Heart left ventricle (tissue), 16 donors: ENCODE data around the gene KRT26. TPM values are rescaled to one million over a fixed set of nuclear protein-coding genes. Genes with fewer than 3 reads are reported as not detected.

ENCODE experiments used
- ATAC-seq, 4 donors: fragments of 200-7000 bp; cut with Tn5 transposase; one replicate each; pipeline ENCODE4 v1.9.1; 2020 to 2022; ENCODE audit warnings: moderate library complexity in 4 of 4, mild to moderate bottlenecking in 3 of 4, moderate number of reproducible peaks in 1 of 4
- DNase-seq, 5 donors: peaks; one replicate each; pipeline ENCODE4 v3.0.0-alpha.2; 2020
- H3K27ac ChIP-seq, 12 donors: fragments of 200-600 bp; sonication (generic) in 4 of 12; one replicate each; pipeline versions ENCODE4 v1.5.0 to v1.8.0; 2016 to 2022; ENCODE audit warnings: mild to moderate bottlenecking in 2 of 12
- H3K27me3 ChIP-seq, 9 donors: fragments of 200-600 bp; sonication (generic) in 2 of 9; one replicate each; pipeline versions ENCODE4 v1.5.1 to v1.8.0; 2016 to 2022; ENCODE audit warnings: mild to moderate bottlenecking in 3 of 9
- H3K36me3 ChIP-seq, 9 donors: fragments of 200-600 bp; sonication (generic) in 2 of 9; one replicate each; pipeline versions ENCODE4 v1.5.0 to v1.8.0; 2018 to 2022; ENCODE audit warnings: mild to moderate bottlenecking in 2 of 9
- H3K4me1 ChIP-seq, 12 donors: fragments of 200-600 bp; sonication (generic) in 4 of 12; one replicate each; pipeline versions ENCODE4 v1.5.0 to v1.8.0; 2016 to 2022; ENCODE audit warnings: mild to moderate bottlenecking in 3 of 12
- H3K4me3 ChIP-seq, 12 donors: fragments of 200-600 bp; sonication (generic) in 4 of 12; one replicate each; pipeline versions ENCODE4 v1.5.0 to v1.8.0; 2017 to 2022; ENCODE audit warnings: mild to moderate bottlenecking in 9 of 12, moderate library complexity in 4 of 12
- H3K9me3 ChIP-seq, 12 donors: fragments of 200-600 bp; sonication (generic) in 4 of 12; one replicate each; pipeline versions ENCODE4 v1.5.0 to v1.8.0; 2016 to 2022; ENCODE audit warnings: mild to moderate bottlenecking in 1 of 12
- POLR2A ChIP-seq, 2 donors: fragments of 450-650 bp; IDR thresholded peaks; one replicate each; pipeline ENCODE4 v1.6.1; 2017; ENCODE audit warnings: antibody characterized with exemption in 2 of 2, mild to moderate bottlenecking in 2 of 2, moderate library complexity in 2 of 2
- WGBS, 4 donors: extraction: QIAGEN DNeasy Blood & Tissue Kit in 2 of 4; methylation state at CpG; one replicate each; pipeline versions ENCODE4 v1.1.5 to v1.1.7; 2013 to 2018; 5-methylcytosine and 5-hydroxymethylcytosine counted together
- intact Hi-C, 10 donors: fragments of 100-400 bp; cut with DNase I; formaldehyde crosslinking; loops; one replicate each; pipeline versions ENCODE4 v1.11.1 to v1.14.2; 2022
- polyA plus RNA-seq, 2 donors: library from polyadenylated mRNA; stranded (reverse); fragments of 200-250 nt; gene quantifications; one replicate each; pipeline ENCODE4 v1.2.3, GENCODE V29; 2013
- total RNA-seq, 9 donors: library from RNA; depleted of rRNA in 2 of 9; stranded (reverse); fragments of >200 nt in 2 of 9; fragmentation: NEBNext Ultra II Directional in 3 of 9; extraction: Animal tissue kit (Norgen Biotek cat#: 25700) in 3 of 9; gene quantifications; one replicate each; pipeline versions ENCODE4 v1.1.0 to v1.2.4, GENCODE V29; 2016 to 2023
- TF ChIP-seq, protein P1 (sequence below), 12 donors: fragments of 200-600 bp; sonication (generic) in 4 of 12; IDR thresholded peaks; one replicate each; pipeline versions ENCODE4 v1.5.0 to v1.8.0; 2018 to 2022; ENCODE audit warnings: antibody characterized with exemption in 12 of 12, mild to moderate bottlenecking in 5 of 12
- donor health status: ischemic (EF 13 %, LVEDD 7.1; RV severe dilation, severe dysfunction).
- donor health status: healthy with polysubstance abuse.
- donor health status: DM: no; HTN: yes; CAD: no.
- donor health status: DM: no; HTN: no; CAD: no.
- donor health status: ischemic (EF 25% LVEDD 6.9; RV normal size, moderate dysfunction).
- donor health status: ischemic (EF 25% LVEDD 5.7; RV mildly dilated, moderate dysfunction).
- donor health status: healthy.
- donor health status: DM: yes; HTN: yes; CAD: no.
- donor health status: ischemic (EF 35%, LVEDD 5.7; RV mildly dilated, moderate dysfunction).
- donor health status: nonischemic (EF 11% LVEDD 7.7; RV severe dilation, severe dysfunction).
- donor health status: DM: yes; HTN: yes; CAD: no.
- donor health status: PGD.
- donor health status: ischemic (EF 29% LVEDD 5.4; RV normal size, mild dysfunction).
- donor health status: nonischemic (EF 23%, LVEDD 6.1; RV moderate dilation, normal function).

The KRT26 gene
- total and polyA plus RNA-seq, 11 donors = not detected

DNA sequence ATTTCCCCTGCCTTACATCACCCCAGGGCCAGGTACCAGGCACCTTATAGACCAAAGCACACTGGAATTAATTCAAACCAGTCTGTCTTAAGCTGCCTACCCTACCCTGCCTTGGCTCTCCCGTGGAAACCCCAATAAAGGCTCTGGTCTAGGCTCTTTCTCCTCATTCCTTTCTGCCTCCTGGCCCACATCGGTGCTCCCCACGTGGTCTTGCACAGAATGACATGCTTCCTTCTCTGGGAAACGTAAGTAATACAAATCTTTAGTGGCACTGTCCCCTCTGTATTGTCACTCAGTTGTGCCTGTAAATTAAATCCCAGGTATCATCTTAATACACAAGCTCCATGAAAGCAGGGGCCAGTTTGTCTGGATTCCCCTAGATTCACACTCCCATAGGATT lies 33.4 kb downstream of the KRT26 start:
- Histone ChIP-seq H3K4me3 (no peak overlapping the region), H3K4me1 (no peaks in the 10 kb centered on the region), H3K9me3 (peaks cover 0 to 18% (median 4%) of the 10 kb centered on the region in 12 donors), H3K27ac (no peak overlapping the region), H3K27me3 (peaks cover 0 to 12% (median 0%) of the 10 kb centered on the region in 9 donors), H3K36me3 (no peaks in the 10 kb centered on the region)
- intact Hi-C loops = no loop called here
- ATAC-seq (no peak), DNase-seq (no peak)
- WGBS, 4 donors = 50 to 56% (median 53%) methylated on average over 4 of the region's 4 CpGs
- TF ChIP-seq POLR2A (IDR thresholded peaks at IDR 0.05) = no peak
- TF ChIP-seq, protein P1, sequence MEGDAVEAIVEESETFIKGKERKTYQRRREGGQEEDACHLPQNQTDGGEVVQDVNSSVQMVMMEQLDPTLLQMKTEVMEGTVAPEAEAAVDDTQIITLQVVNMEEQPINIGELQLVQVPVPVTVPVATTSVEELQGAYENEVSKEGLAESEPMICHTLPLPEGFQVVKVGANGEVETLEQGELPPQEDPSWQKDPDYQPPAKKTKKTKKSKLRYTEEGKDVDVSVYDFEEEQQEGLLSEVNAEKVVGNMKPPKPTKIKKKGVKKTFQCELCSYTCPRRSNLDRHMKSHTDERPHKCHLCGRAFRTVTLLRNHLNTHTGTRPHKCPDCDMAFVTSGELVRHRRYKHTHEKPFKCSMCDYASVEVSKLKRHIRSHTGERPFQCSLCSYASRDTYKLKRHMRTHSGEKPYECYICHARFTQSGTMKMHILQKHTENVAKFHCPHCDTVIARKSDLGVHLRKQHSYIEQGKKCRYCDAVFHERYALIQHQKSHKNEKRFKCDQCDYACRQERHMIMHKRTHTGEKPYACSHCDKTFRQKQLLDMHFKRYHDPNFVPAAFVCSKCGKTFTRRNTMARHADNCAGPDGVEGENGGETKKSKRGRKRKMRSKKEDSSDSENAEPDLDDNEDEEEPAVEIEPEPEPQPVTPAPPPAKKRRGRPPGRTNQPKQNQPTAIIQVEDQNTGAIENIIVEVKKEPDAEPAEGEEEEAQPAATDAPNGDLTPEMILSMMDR (IDR thresholded peaks at IDR 0.05) = no peak

DNA sequence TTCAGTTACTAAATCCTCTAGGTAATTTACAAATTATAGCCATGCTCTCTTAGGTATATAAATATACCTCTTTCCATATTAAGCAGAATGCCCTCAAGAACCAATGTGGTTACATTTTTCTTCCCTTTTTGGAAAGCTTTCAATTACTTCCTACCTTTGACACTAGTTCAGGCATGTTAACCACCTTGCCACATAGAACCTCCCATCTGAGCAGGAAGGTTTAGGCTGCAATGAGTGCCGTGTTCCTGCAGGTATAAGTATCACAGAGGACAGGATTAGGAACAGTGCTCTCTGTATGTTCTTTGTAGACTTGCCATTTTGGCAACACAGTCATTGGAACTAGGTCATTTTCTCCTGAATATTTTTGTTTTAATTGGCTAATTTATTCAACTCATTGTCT lies 37.0 kb downstream of the KRT26 start:
- TF ChIP-seq, protein P1 (IDR thresholded peaks at IDR 0.05) = no peak
- no peak for TF ChIP-seq POLR2A (IDR thresholded peaks at IDR 0.05)
- intact Hi-C loops = no loop called here
- H3K4me3 ChIP-seq = no peak overlapping the region

GRCh38 chr17:40734018-40734417 lies 38.0 kb downstream of the KRT26 start:
- intact Hi-C loops = no loop called here
- H3K4me1 ChIP-seq = no peaks in the 10 kb centered on the region
- H3K27ac ChIP-seq = no peak overlapping the region
- WGBS, 4 donors = 83 to 90% (median 86%) methylated on average over 6 of the region's 6 CpGs
- H3K9me3 ChIP-seq = no peaks in the 10 kb centered on the region
- H3K27me3 ChIP-seq = peaks cover 0 to 8% (median 0%) of the 10 kb centered on the region in 9 donors
- DNase-seq (no peak), ATAC-seq (no peak)
- TF ChIP-seq POLR2A (IDR thresholded peaks at IDR 0.05) = no peak
- TF ChIP-seq, protein P1 (IDR thresholded peaks at IDR 0.05) = no peak
- no peak overlapping the region for H3K4me3 ChIP-seq
- no peaks in the 10 kb centered on the region for H3K36me3 ChIP-seq

More for the DNA sequence above, 37.0 kb downstream of the KRT26 start:
- DNase-seq = no peak
- Histone ChIP-seq H3K27me3 (peaks cover 0 to 8% (median 0%) of the 10 kb centered on the region in 9 donors), H3K36me3 (no peaks in the 10 kb centered on the region), H3K4me1 (no peaks in the 10 kb centered on the region), H3K9me3 (no peaks in the 10 kb centered on the region), H3K27ac (no peak overlapping the region)
- WGBS, 4 donors = 77 to 91% (median 79%) methylated on average over 1 of the region's 1 CpG
- no peak for ATAC-seq

DNA sequence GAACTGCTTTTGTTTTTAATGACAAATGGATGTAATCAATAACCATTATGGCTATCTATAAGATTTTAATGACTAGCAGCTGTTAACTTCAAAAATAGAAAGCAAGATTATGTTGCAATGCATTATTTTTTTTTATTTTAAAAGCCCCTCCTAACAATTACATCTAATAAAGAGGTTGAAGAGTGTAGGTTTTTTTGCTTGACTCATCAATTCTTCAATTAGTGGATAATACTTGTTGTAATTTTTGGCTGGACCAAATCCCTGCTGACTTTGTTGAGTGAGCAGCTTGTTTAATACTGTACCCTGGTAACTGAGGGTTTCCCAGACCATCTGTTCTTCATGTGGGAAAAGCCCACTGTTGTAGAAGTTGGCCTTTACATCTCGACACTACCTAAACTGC lies 41.0 kb downstream of the KRT26 start:
- Histone ChIP-seq H3K27me3 (peaks cover 0 to 8% (median 0%) of the 10 kb centered on the region in 9 donors), H3K27ac (no peak overlapping the region), H3K36me3 (no peaks in the 10 kb centered on the region), H3K4me1 (no peaks in the 10 kb centered on the region), H3K4me3 (no peak overlapping the region), H3K9me3 (no peaks in the 10 kb centered on the region)
- ATAC-seq (no peak), DNase-seq (no peak)
- WGBS, 4 donors = 64 to 80% (median 70%) methylated on average over 1 of the region's 1 CpG
- TF ChIP-seq, protein P1 (IDR thresholded peaks at IDR 0.05) = no peak
- no peak for TF ChIP-seq POLR2A (IDR thresholded peaks at IDR 0.05)
- intact Hi-C loops = no loop called here
